ENCODE results near the gene EDC4. TPM values are rescaled to one million over a fixed set of nuclear protein-coding genes. Genes with fewer than 3 reads are reported as not detected.
"Not testable (repeated sequence)": the region's sequence is repeated elsewhere in the genome, so short reads cannot be mapped to it uniquely, and the experiment has no call there.

Gene EDC4, protein sequence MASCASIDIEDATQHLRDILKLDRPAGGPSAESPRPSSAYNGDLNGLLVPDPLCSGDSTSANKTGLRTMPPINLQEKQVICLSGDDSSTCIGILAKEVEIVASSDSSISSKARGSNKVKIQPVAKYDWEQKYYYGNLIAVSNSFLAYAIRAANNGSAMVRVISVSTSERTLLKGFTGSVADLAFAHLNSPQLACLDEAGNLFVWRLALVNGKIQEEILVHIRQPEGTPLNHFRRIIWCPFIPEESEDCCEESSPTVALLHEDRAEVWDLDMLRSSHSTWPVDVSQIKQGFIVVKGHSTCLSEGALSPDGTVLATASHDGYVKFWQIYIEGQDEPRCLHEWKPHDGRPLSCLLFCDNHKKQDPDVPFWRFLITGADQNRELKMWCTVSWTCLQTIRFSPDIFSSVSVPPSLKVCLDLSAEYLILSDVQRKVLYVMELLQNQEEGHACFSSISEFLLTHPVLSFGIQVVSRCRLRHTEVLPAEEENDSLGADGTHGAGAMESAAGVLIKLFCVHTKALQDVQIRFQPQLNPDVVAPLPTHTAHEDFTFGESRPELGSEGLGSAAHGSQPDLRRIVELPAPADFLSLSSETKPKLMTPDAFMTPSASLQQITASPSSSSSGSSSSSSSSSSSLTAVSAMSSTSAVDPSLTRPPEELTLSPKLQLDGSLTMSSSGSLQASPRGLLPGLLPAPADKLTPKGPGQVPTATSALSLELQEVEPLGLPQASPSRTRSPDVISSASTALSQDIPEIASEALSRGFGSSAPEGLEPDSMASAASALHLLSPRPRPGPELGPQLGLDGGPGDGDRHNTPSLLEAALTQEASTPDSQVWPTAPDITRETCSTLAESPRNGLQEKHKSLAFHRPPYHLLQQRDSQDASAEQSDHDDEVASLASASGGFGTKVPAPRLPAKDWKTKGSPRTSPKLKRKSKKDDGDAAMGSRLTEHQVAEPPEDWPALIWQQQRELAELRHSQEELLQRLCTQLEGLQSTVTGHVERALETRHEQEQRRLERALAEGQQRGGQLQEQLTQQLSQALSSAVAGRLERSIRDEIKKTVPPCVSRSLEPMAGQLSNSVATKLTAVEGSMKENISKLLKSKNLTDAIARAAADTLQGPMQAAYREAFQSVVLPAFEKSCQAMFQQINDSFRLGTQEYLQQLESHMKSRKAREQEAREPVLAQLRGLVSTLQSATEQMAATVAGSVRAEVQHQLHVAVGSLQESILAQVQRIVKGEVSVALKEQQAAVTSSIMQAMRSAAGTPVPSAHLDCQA (N-terminal part only)
- polyA plus RNA-seq (ENCODE audit: insufficient read length in 10 of 10) = 100 to 1,000 TPM in 5 of 10 donors, 10 to 100 TPM in 5; 85.2 to 115 (median 100) TPM
- long read RNA-seq, donor 1, full-length matches to known transcripts = 3 of 8 reads
- long read RNA-seq, donor 1, partial matches to known transcripts = 5 of 8 reads
- long read RNA-seq, donor 1, other reads (novel, unspliced or antisense) = 0 of 8 reads
- long read RNA-seq, donor 2 = 0 reads
- long read RNA-seq, donor 3 = 0 reads
- long read RNA-seq, donor 4, full-length matches to known transcripts = 2 of 7 reads
- long read RNA-seq, donor 4, partial matches to known transcripts = 5 of 7 reads
- long read RNA-seq, donor 4, other reads (novel, unspliced or antisense) = 0 of 7 reads
- long read RNA-seq, donor 5, partial matches to known transcripts = 5 of 7 reads
- long read RNA-seq, donor 5, other reads (novel, unspliced or antisense) = 0 of 7 reads
- long read RNA-seq, donor 6, full-length matches to known transcripts = 3 of 12 reads
- long read RNA-seq, donor 6, partial matches to known transcripts = 9 of 12 reads
- long read RNA-seq, donor 6, other reads (novel, unspliced or antisense) = 0 of 12 reads
- long read RNA-seq, donor 7, full-length matches to known transcripts = 3 of 3 reads
- long read RNA-seq, donor 7, partial matches to known transcripts = 0 of 3 reads
- long read RNA-seq, donor 7, other reads (novel, unspliced or antisense) = 0 of 3 reads
- long read RNA-seq, donor 8, full-length matches to known transcripts = 2 of 2 reads
- long read RNA-seq, donor 8, partial matches to known transcripts = 0 of 2 reads
- long read RNA-seq, donor 8, other reads (novel, unspliced or antisense) = 0 of 2 reads
- long read RNA-seq, donor 9 = 0 reads

DNA sequence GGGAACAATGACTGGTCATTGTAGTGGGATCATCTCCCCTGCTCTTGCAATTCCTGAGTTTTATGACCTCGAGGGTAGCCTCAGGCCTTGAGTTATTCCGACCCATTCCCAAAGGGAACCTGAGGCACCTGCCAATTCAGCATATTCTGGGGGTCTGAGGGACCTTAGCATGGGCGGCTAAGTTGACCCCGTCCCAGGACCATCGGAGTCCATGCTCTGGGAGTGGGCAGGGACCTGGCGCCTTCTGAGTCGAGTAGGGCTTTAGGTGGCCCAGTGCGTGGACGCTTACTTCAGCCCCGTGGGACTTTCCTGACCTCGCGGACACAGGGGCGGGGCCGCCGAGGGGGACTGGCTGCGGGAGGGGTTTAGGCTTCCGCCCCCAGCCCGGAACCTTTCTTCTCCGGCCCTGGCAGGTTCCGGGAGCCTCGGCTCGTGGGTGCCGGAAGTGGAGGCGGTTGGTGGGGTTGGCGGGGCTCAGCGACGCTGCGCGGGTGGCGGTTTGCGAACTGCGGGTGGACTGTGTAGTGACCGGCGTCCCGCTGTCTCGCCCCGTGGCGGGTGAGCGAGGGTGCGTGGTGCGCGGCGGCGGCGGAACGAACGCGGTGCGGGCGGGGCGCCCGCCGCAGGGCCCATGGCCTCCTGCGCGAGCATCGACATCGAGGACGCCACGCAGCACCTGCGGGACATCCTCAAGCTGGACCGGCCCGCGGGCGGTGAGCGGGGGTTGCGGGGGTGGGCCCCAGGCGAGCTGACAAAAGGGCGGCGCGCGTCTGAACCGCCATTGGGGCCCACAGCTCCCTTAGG is at the start of gene EDC4:
TSS of gene EDC4 (plus strand) at position 422 of the 804 bp plus-strand sequence. CDS start at position 632, 210 bp downstream.
- DNase-seq = peak; percentile 66 to 91 (median 82)

GRCh38 chr16:67825119-67825518 is 47.7 kb upstream of the EDC4 start:
- DNase-seq = no peak

GRCh38 chr16:67825906-67826305 is 46.9 kb upstream of the EDC4 start:
- no peak for DNase-seq

- DNase-seq = no peak
Observed at GRCh38 chr16:67828651-67829050, 44.2 kb upstream of the EDC4 start.

DNA sequence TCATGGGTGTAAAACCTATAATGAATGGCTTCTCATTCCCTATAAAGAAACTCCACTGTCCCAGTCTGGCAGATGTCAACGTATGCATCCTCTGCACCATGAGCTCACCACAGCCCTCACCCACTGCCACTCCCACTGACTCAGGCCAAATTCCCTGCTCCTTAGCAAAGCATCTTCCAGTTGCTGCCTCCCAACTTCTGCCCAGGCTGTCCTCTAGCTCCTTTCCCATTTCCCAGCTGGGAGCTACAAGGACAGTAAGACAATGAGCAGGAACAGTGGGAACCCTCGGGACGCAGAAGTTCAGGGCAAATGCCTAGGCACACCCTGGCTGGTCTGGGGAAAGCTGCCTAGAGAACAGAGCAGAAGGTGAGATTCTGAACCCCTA is 39.8 kb upstream of the EDC4 start:
- DNase-seq = peak in 1 of 3 donors; percentile 28

- DNase-seq = peak; percentile 92 to 98 (median 96)
Observed at GRCh38 chr16:67833415-67834241, 39.2 kb upstream of the EDC4 start.

DNA sequence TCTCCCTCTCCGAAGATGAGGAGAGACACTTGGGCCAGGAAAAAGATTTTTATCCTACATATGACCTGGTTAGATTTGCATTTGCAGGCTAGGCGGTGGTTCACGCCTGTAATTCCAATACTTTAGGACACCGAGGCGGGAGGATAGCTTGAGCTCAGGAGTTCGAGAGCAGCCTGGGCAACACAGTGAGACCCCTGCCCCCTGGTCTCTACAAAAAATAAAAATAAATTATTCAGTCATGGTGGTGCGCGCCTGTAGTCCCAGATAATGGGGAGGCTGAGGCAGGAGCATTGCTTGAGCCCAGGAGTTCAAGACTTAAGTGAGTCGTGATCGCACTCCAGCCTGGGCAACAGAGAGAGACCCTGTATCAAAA is 38.6 kb upstream of the EDC4 start:
- DNase-seq = no peak

DNA sequence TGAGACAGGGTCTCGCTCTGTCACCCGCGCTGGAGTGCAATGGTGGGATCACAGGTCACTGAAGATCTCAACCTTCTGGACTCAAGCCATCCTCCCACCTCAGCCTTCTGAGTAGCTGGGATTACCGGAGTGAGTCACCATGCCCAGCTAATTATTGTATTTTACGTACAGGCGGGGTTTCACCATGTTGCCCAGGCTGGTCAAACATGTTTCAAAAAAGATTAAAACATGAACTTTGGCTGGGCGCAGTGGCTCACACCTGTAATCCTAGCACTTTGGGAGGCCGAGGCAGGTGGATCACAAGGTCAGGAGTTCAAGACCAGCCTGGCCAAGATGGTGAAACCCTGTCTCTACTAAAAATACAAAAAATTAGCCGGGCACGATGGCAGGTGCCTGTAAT is 35.7 kb upstream of the EDC4 start:
- not testable (repeated sequence) for DNase-seq

DNA sequence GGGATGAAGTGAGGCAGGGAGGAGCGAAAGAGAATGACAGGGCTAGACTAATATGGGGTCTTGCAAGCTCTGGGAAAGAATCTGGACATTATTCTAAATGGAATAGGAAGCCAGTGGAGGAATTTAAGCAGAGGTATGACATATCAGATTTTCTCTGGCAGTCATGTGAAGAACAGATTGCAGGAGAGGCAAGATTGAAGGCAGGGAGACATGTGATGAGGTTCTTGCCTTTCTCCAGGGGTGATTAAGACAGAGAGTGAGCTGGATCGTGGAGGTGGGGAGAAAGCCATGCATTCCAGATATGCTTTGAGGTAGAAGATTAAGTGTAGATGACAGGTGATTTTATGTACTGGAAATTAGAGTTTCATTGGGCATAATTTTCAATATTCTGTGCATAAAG is 35.0 kb upstream of the EDC4 start:
- no peak for DNase-seq

DNA sequence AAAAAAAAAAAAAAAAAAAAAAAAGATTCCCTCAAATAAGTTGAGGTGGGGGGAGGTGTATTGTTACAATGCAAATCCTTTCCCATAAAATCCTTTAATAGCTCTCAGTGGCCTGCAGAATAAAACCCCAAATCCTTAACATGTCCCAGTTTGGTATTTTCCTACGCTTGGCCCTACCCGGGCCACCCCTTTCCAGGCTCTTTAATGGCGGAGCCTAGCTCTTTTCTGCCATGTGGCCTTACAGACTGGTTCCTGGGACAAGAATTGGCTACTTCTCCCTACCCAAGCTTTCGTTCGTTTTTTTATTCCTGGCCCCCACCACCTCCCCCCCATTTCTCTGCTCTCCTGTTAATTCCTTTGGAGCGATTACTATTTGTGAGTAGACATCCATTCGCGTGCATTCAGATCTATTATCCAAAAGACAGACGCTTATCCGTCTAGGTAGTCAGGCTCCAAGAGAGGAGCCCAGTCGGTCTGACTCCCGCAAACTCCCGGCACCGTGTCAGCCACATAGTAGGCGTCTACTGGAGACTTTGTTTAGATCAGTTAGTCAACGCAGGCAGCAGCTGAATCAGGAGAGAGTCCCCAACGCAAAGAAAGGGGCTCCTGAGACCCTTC is 31.5 kb upstream of the EDC4 start:
- no peak for DNase-seq

DNA sequence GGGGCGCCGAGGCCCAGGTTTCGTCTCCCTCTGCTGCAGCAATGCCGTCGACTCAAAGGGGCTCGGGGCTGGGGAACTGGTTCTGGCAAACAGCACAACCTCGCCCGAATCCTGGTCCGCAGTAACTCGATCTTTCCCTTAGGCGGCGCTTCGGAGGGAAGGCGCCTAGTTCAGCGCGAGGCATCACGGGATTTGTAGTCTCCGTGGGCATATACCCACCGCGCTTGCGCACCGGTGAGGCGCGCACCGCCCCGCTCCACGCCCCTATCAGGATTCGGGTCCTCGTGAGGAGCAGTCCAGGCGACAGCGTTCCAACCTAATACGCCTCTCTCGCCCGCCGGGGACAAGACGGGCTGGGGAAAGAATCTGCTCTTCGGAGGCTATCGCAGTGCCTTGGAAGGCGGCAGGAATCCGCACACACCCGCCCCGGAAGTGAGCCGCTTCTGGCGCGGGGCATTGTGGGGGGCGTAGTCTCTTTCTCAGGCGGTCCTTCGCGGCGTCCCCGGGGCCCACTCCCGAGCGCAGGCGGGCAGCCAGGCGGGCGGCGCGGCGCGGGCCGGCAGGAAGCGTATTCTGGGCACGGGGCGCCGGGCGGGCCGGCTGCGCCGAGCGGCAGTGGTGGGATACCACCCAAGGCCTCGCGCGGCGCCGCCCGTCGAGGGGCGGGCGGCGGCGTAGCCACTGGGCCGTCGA is 30.9 kb upstream of the EDC4 start, which contains the start of gene THAP11:
TSS of gene THAP11 (plus strand) at position 505 of the 693 bp plus-strand sequence. CDS start 235 bp downstream, outside the sequence.
- peak; percentile 96 to 99 (median 98) for DNase-seq

- peak in 2 of 3 donors; percentile 65 to 92 for DNase-seq
Observed at GRCh38 chr16:67842509-67843342, 30.1 kb upstream of the EDC4 start.

GRCh38 chr16:67843343-67843765 is 29.5 kb upstream of the EDC4 start:
- no peak for DNase-seq

DNA sequence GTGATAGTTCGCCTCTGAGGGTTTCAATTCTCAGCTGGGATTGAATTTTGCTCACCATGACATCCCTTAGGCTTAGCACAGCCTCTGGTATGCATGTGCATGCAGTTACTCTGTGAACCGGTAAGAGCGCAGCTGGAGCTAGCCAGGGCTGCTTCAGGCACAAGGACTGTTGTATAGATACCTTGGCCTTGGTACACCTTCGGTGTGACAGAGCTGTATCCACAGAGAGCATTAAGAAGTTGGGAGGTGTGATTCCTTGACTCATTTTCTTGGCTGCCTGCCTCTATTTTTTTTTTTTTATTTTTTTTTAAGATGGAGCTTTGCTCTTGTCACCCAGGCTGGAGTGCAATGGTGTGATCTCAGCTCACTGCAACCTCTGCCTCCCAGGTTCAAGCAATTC is 28.4 kb upstream of the EDC4 start:
- no peak for DNase-seq

DNA sequence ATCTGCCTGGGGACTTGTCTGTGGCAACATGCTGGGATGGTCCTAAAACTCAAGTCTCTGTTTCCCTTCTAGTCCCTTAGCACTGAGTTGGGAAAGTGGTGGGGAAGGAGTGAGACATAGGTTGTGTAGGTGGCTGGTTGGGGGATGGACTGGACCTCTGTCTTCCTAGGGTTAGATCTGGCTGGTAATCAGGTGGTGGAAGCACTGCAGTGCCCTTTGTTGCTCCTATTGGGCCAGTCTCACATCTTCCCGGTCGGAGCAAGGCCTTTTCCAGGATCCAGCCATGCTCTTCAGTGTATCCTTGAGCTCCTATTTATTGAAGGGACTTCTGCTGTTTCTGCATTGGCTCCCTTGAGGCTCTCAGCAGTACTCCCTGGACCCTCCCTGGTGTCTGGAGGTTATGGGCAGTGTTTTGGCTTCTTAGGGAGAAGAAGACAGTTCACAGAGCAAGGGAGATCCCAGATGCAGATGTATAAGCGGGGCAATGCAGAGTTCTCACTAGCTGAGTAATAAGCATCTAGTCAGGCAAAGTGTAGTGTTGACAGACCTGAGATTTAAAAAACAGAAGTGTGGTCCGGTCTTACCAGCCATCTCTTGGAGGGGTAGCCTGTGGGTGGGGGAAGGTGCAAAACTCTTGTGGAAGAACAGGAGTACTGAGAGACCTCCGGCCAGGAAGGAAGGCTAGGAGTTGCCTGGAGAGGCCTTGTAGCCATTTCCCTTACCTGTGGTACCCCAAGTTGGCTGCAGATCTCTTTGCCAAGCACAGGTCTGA is 27.4 kb upstream of the EDC4 start:
- DNase-seq = no peak

DNA sequence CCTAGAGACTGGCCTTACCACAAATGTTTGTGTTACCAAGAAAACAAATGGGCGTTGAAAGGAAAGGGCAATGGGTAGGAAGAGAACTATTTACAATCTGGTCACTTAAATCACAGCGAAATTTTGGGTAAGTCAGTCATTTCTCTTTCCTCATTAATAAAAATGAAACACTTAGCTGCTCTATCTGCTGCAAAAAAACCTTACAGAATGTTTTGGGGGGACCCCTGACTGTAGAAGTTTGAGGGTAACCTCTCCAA is 26.9 kb upstream of the EDC4 start:
- DNase-seq = no peak

All from muscle of back (tissue), 13 donors.